Mesenchymal stem cell (in vitro differentiated cells and primary cell): Measurements from ENCODE around the gene ERAL1. TPM values are rescaled to one million over a fixed set of nuclear protein-coding genes. Genes with fewer than 3 reads are reported as not detected.

Experiments used
- small RNA-seq: library from polyadenylated mRNA; stranded (forward); fragments of <200 nt; extraction: miRNeasy Mini kit (QIAGEN cat#:217004); gene quantifications from one replicate; pipeline ENCODE3, GENCODE V24; 2013; ENCODE audit warnings: low read depth

Gene ERAL1

Small RNA genes lying within 50 kb of the gene (small RNA-seq; reads per million reads assigned to genes)
- not detected for gene RF00019
